Bronchial epithelial cell (primary cell): ENCODE results near the gene MLF2. TPM values are rescaled to one million over a fixed set of nuclear protein-coding genes. Genes with fewer than 3 reads are reported as not detected.

Experiments used
- DNase-seq: peaks from one replicate; pipeline ENCODE4 v3.0.0-alpha.2; 2010; ENCODE audit warnings: low read depth
- FAIRE-seq: peaks from 2 replicates; lab custom pipeline; 2011; peaks lifted over from hg19 to GRCh38; lab: Jason Lieb, UNC
- H3K27me3 ChIP-seq: 2 replicates; pipeline ENCODE4 v1.5.1; 2011; ENCODE audit warnings: low read length; ENCODE audit not compliant: control insufficient read depth, insufficient read depth
- H3K36me3 ChIP-seq: 2 replicates; pipeline ENCODE4 v1.5.1; 2011; ENCODE audit warnings: low read length; ENCODE audit not compliant: control insufficient read depth, insufficient read depth
- H3K4me3 ChIP-seq: 2 replicates; pipeline ENCODE4 v1.5.1; 2011; ENCODE audit warnings: mild to moderate bottlenecking, low read depth, low read length, control low read depth
- CTCF ChIP-seq: IDR thresholded peaks from 2 replicates; pipeline ENCODE4 v1.5.1; 2011; ENCODE audit warnings: mild to moderate bottlenecking, moderate library complexity, low read length, control low read depth, inconsistent platforms; ENCODE audit not compliant: insufficient read depth, severe bottlenecking
- total RNA-seq: library from RNA; depleted of rRNA; stranded (reverse); fragments of >200 nt; gene quantifications from 2 replicates; pipeline ENCODE4 v1.2.1, GENCODE V29; 2014

MLF2 gene
- total RNA-seq, 1 donor from 2014 or later: 136 TPM

- H3K27me3 ChIP-seq: peaks cover 24% of the 10 kb centered on the region
- FAIRE-seq: no peak
- no peaks in the 10 kb centered on the region for H3K36me3 ChIP-seq
- no peak for TF ChIP-seq CTCF
- H3K4me3 ChIP-seq: no peak overlapping the region
- DNase-seq: no peak
Measured at GRCh38 chr12:6703631-6704030, 49.3 kb downstream of the MLF2 start.

GRCh38 chr12:6701078-6701768, 51.7 kb downstream of the MLF2 start:
- Histone ChIP-seq H3K4me3 (no peak overlapping the region), H3K36me3 (no peaks in the 10 kb centered on the region), H3K27me3 (peaks cover 24% of the 10 kb centered on the region)
- TF ChIP-seq CTCF: no peak
- no peak for FAIRE-seq
- no peak for DNase-seq

GRCh38 chr12:6700646-6701051, 52.3 kb downstream of the MLF2 start, which contains the start of gene PIANP:
Gene PIANP (minus strand): TSS chr12:6700815. CDS start chr12:6698061, 2,754 bp downstream.
- no peak for TF ChIP-seq CTCF
- FAIRE-seq (no peak), DNase-seq (no peak)
- Histone ChIP-seq H3K27me3 (peaks cover 24% of the 10 kb centered on the region), H3K4me3 (peak within 1 kb of the TSS; percentile 23), H3K36me3 (no peaks in the 10 kb centered on the region)

- no peak for FAIRE-seq
- Histone ChIP-seq H3K36me3 (no peaks in the 10 kb centered on the region), H3K27me3 (peaks cover 24% of the 10 kb centered on the region), H3K4me3 (peak overlapping the region; percentile 23)
- DNase-seq: no peak
- TF ChIP-seq CTCF: no peak
Measured at GRCh38 chr12:6699989-6700645, 52.8 kb downstream of the MLF2 start.

GRCh38 chr12:6699259-6699988, 53.5 kb downstream of the MLF2 start:
- Histone ChIP-seq H3K27me3 (peaks cover 24% of the 10 kb centered on the region), H3K4me3 (no peak overlapping the region), H3K36me3 (no peaks in the 10 kb centered on the region)
- no peak for DNase-seq
- no peak for TF ChIP-seq CTCF
- FAIRE-seq: no peak
